HL-60/S4 treated with retinoic acid at 250 ng/mL for 4 days and 3 days (cell line): ENCODE measurements around the gene LRR1.
"Not testable (repeated sequence)": the region's sequence is repeated elsewhere in the genome, so short reads cannot be mapped to it uniquely, and the experiment has no call there.

Experiments used
- in situ Hi-C: fragments of 300-500 bp; cut with MboI; formaldehyde crosslinking; loops from 2 replicates; pipeline ENCODE4 v1.7.0; 2022; ENCODE audit warnings: low sequenced_read_pairs

LRR1 gene

GRCh38 chr14:49585803-49586672, 12.7 kb upstream of the LRR1 start, which contains the start of gene RPS29:
TSS of gene RPS29 (minus strand) at chr14:49586380. CDS start at chr14:49586346, 34 bp downstream.
- in situ Hi-C loops: no loop called here

GRCh38 chr14:49586673-49587460, 11.9 kb upstream of the LRR1 start:
- in situ Hi-C loops: no loop called here

GRCh38 chr14:49589387-49589786, 9.4 kb upstream of the LRR1 start:
- in situ Hi-C loops: no loop called here

GRCh38 chr14:49593016-49593415, 5.7 kb upstream of the LRR1 start:
- in situ Hi-C loops: no loop called here

- in situ Hi-C loops: no loop called here
Observed at GRCh38 chr14:49594347-49595091, 4.2 kb upstream of the LRR1 start.

- in situ Hi-C loops: no loop called here
Observed at GRCh38 chr14:49598189-49598484, 603 bp upstream of the LRR1 start.

GRCh38 chr14:49607583-49607982, 8.8 kb downstream of the LRR1 start:
- in situ Hi-C loops: no loop called here

GRCh38 chr14:49612251-49612650, 13.5 kb downstream of the LRR1 start:
- in situ Hi-C loops: no loop called here

GRCh38 chr14:49612671-49613070, 13.9 kb downstream of the LRR1 start:
- in situ Hi-C loops: no loop called here

- in situ Hi-C loops: no loop called here
Observed at GRCh38 chr14:49614196-49614595, 15.5 kb downstream of the LRR1 start.

- in situ Hi-C loops: no loop called here
Observed at GRCh38 chr14:49615776-49616175, 17.0 kb downstream of the LRR1 start.

GRCh38 chr14:49617852-49618519, 19.2 kb downstream of the LRR1 start:
- in situ Hi-C loops: no loop called here

- in situ Hi-C loops: not testable (repeated sequence)
Observed at GRCh38 chr14:49619273-49619672, 20.5 kb downstream of the LRR1 start.

- in situ Hi-C loops: no loop called here
Observed at GRCh38 chr14:49619730-49620129, 21.0 kb downstream of the LRR1 start.

- in situ Hi-C loops: no loop called here
Observed at GRCh38 chr14:49620182-49621113, 21.7 kb downstream of the LRR1 start, which contains the start of the genes MGAT2 and RPL36AL. TSS of gene MGAT2 (plus strand) at chr14:49620799. CDS start at chr14:49621269, 470 bp downstream. TSS of gene RPL36AL (minus strand) at chr14:49620626. CDS start at chr14:49619104, 1,522 bp downstream.

GRCh38 chr14:49621114-49621881, 22.6 kb downstream of the LRR1 start:
- in situ Hi-C loops: no loop called here

GRCh38 chr14:49622022-49622607, 23.4 kb downstream of the LRR1 start:
- in situ Hi-C loops: no loop called here

- in situ Hi-C loops: no loop called here
Observed at GRCh38 chr14:49623387-49623786, 24.6 kb downstream of the LRR1 start.
